ENCODE data around the gene ACOT2. TPM values are rescaled to one million over a fixed set of nuclear protein-coding genes. Genes with fewer than 3 reads are reported as not detected.

The ACOT2 gene
- total RNA-seq, 1 donor from 2014 or later: 11.8 TPM

DNA sequence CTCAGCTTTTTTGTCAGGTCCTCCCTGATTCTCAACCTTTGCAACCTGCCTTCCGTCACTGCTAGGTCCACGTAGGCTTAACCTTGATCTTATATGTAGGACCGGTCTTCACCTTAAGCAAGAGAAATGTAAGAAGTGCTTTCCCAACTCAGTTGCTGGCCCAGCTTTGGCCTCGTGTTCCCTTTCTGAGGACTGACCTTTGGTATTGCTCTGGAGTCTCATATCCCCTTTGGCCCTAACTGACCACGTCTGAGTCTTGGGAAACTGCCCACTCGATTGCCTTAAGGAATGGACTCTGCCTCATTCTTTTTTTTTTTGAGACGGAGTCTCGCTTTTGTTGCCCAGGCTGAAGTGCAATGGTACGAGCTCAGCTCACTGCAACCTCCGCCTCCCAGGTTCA is 51.3 kb downstream of the ACOT2 start:
- H3K27ac Mint-ChIP-seq (ENCODE audit: unreplicated experiment): no peak overlapping the region
- no peak for DNase-seq (ENCODE audit: low spot score)

GRCh38 chr14:73623504-73624054 is 54.6 kb downstream of the ACOT2 start:
- Mint-ChIP-seq H3K9me3 (ENCODE audit: unreplicated experiment) (no peaks in the 10 kb centered on the region), H3K4me3 (ENCODE audit: unreplicated experiment) (no peak overlapping the region), H3K27ac (ENCODE audit: unreplicated experiment) (no peak overlapping the region), H3K4me1 (ENCODE audit: unreplicated experiment) (no peaks in the 10 kb centered on the region), H3K27me3 (ENCODE audit: unreplicated experiment) (no peaks in the 10 kb centered on the region), H3K36me3 (ENCODE audit: low read depth, unreplicated experiment) (peaks cover 3% of the 10 kb centered on the region)
- DNase-seq (ENCODE audit: low spot score): no peak
- TF ChIP-seq, protein P1, sequence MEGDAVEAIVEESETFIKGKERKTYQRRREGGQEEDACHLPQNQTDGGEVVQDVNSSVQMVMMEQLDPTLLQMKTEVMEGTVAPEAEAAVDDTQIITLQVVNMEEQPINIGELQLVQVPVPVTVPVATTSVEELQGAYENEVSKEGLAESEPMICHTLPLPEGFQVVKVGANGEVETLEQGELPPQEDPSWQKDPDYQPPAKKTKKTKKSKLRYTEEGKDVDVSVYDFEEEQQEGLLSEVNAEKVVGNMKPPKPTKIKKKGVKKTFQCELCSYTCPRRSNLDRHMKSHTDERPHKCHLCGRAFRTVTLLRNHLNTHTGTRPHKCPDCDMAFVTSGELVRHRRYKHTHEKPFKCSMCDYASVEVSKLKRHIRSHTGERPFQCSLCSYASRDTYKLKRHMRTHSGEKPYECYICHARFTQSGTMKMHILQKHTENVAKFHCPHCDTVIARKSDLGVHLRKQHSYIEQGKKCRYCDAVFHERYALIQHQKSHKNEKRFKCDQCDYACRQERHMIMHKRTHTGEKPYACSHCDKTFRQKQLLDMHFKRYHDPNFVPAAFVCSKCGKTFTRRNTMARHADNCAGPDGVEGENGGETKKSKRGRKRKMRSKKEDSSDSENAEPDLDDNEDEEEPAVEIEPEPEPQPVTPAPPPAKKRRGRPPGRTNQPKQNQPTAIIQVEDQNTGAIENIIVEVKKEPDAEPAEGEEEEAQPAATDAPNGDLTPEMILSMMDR (IDR thresholded peaks at IDR 0.05; ENCODE audit: unreplicated experiment): no peak

More for the DNA sequence above, 51.3 kb downstream of the ACOT2 start:
- Mint-ChIP-seq H3K4me1 (ENCODE audit: unreplicated experiment) (no peaks in the 10 kb centered on the region), H3K9me3 (ENCODE audit: unreplicated experiment) (no peaks in the 10 kb centered on the region), H3K27me3 (ENCODE audit: unreplicated experiment) (no peaks in the 10 kb centered on the region), H3K36me3 (ENCODE audit: low read depth, unreplicated experiment) (peaks cover 3% of the 10 kb centered on the region), H3K4me3 (ENCODE audit: unreplicated experiment) (no peak overlapping the region)
- TF ChIP-seq, protein P1 (IDR thresholded peaks at IDR 0.05; ENCODE audit: unreplicated experiment): no peak

Other genes starting within 250 kb of the ACOT2 start
- 218 TPM for gene NUMB, start 110.7 kb upstream of the ACOT2 start, total RNA-seq (ENCODE audit: unreplicated experiment)
- gene RIOX1, start 78.3 kb upstream of the ACOT2 start, total RNA-seq (ENCODE audit: unreplicated experiment): 15.4 TPM
- gene ACOT1, start 32.1 kb upstream of the ACOT2 start, total RNA-seq (ENCODE audit: unreplicated experiment): 4.8 TPM
- gene HEATR4, start 10.3 kb upstream of the ACOT2 start, total RNA-seq (ENCODE audit: unreplicated experiment): 0.41 TPM
- gene ACOT4, start 22.7 kb downstream of the ACOT2 start, total RNA-seq (ENCODE audit: unreplicated experiment): 0.44 TPM
- gene ACOT6, start 43.3 kb downstream of the ACOT2 start, total RNA-seq (ENCODE audit: unreplicated experiment): not detected
- gene DNAL1, start 75.8 kb downstream of the ACOT2 start, total RNA-seq (ENCODE audit: unreplicated experiment): 13.1 TPM
- 32.7 TPM for gene PNMA1, start 145.2 kb downstream of the ACOT2 start, total RNA-seq (ENCODE audit: unreplicated experiment)

Data from endothelial cell (in vitro differentiated cells).